ENCODE measurements around the gene CFAP99.

DNA sequence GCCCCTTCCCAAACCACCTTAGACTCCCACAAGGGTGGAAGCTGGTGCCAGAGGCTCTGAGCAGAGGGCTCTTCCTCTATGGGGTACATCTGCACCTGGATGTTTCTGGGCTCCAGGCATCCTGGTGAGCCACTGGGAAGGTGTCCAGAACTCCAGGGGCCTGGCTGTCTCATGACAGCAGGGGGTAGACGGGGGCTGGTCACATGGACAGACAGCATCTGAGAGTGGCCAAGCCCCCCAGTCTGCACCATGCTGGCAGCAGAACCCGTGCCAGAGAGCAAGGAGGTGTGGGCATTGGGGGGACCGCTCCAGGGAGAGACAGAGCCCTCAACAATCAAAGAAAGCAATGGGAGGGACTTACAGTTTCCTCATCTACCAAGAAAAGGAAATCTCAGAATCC, 39.9 kb upstream of the CFAP99 start:
- TF ChIP-seq, protein P1, sequence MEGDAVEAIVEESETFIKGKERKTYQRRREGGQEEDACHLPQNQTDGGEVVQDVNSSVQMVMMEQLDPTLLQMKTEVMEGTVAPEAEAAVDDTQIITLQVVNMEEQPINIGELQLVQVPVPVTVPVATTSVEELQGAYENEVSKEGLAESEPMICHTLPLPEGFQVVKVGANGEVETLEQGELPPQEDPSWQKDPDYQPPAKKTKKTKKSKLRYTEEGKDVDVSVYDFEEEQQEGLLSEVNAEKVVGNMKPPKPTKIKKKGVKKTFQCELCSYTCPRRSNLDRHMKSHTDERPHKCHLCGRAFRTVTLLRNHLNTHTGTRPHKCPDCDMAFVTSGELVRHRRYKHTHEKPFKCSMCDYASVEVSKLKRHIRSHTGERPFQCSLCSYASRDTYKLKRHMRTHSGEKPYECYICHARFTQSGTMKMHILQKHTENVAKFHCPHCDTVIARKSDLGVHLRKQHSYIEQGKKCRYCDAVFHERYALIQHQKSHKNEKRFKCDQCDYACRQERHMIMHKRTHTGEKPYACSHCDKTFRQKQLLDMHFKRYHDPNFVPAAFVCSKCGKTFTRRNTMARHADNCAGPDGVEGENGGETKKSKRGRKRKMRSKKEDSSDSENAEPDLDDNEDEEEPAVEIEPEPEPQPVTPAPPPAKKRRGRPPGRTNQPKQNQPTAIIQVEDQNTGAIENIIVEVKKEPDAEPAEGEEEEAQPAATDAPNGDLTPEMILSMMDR (IDR thresholded peaks at IDR 0.05 in 4 of 5, conservative IDR thresholded peaks at IDR 0.05 in 1 of 5) = no peak
- TF ChIP-seq POLR2A (IDR thresholded peaks at IDR 0.05) = no peak
